Esophagus squamous epithelium (tissue), 5 donors: ENCODE measurements around the gene MCC. TPM values are rescaled to one million over a fixed set of nuclear protein-coding genes. Genes with fewer than 3 reads are reported as not detected.

Experiments
- DNase-seq: peaks from one replicate; lab custom pipeline; 2025; lab: John Stamatoyannopoulos, UW
- H3K27ac ChIP-seq, 4 donors: fragments of 200-600 bp; sonication (generic); one replicate each; pipeline ENCODE4 v1.5.1; 2016 to 2019; ENCODE audit warnings: mild to moderate bottlenecking in 1 of 4
- H3K27me3 ChIP-seq, 4 donors: fragments of 200-600 bp; sonication (generic); 1 replicate in 3 of 4; 2 replicates in 1 of 4; pipeline versions ENCODE4 v1.5.1 to v1.6.0; 2017 to 2021; ENCODE audit warnings: antibody characterized with exemption in 1 of 4
- H3K36me3 ChIP-seq, 3 donors: fragments of 200-600 bp; sonication (generic); one replicate each; pipeline ENCODE4 v1.5.1; 2016 to 2019
- H3K4me1 ChIP-seq, 3 donors: fragments of 200-600 bp; sonication (generic); one replicate each; pipeline ENCODE4 v1.5.1; 2017 to 2019
- H3K4me3 ChIP-seq, 4 donors: fragments of 200-600 bp; sonication (generic); 1 replicate in 3 of 4; 2 replicates in 1 of 4; pipeline ENCODE4 v1.5.1; 2016 to 2019; ENCODE audit warnings: mild to moderate bottlenecking in 2 of 4, moderate library complexity in 1 of 4
- H3K9me3 ChIP-seq, 3 donors: fragments of 200-600 bp; sonication (generic); one replicate each; pipeline ENCODE4 v1.5.1; 2016 to 2019
- CTCF ChIP-seq, 6 experiments: fragments of 450-650 bp in 4 of 6; fragments of 200-600 bp in 2 of 6; sonication (generic) in 2 of 6; IDR thresholded peaks; one replicate each; pipeline ENCODE4 v1.5.1; 2016 to 2019; ENCODE audit warnings: antibody characterized with exemption in 6 of 6, mild to moderate bottlenecking in 4 of 6, moderate library complexity in 4 of 6
- POLR2A ChIP-seq, 4 donors: fragments of 450-650 bp; IDR thresholded peaks; one replicate each; pipeline ENCODE4 v1.6.1; 2017; ENCODE audit warnings: antibody characterized with exemption in 4 of 4, mild to moderate bottlenecking in 4 of 4, moderate library complexity in 3 of 4
- WGBS, 2 donors: methylation state at CpG; one replicate each; pipeline ENCODE4 v1.1.5; 2018; 5-methylcytosine and 5-hydroxymethylcytosine counted together
- intact Hi-C: fragments of 100-400 bp; cut with DNase I; formaldehyde crosslinking; loops from one replicate; pipeline ENCODE4 v1.15.0; 2022
- total RNA-seq, 4 donors: library from RNA; depleted of rRNA; stranded (reverse); fragments of >200 nt; gene quantifications; one replicate each; pipeline ENCODE4 v1.1.0, GENCODE V29; 2016
- donor health status: DM: yes; HTN: yes; CAD: no.

Gene MCC
- total RNA-seq, 4 donors from 2014 or later, result 41.6 to 45.4 (median 43.4) TPM

GRCh38 chr5:113156271-113156877, 331.9 kb downstream of the MCC start:
- DNase-seq, result no peak
- Histone ChIP-seq H3K4me3 (no peak overlapping the region), H3K4me1 (peaks cover 0 to 22% (median 4%) of the 10 kb centered on the region in 3 donors), H3K9me3 (no peaks in the 10 kb centered on the region), H3K36me3 (no peaks in the 10 kb centered on the region), H3K27me3 (no peaks in the 10 kb centered on the region), H3K27ac (no peak overlapping the region)
- intact Hi-C loops, result no loop called here
- 61 to 71% methylated on average over 5 of the region's 5 CpGs for WGBS, 2 donors
- TF ChIP-seq POLR2A (IDR thresholded peaks at IDR 0.05), result no peak

- 78 to 85% methylated on average over 1 of the region's 1 CpG for WGBS, 2 donors
- Histone ChIP-seq H3K27ac (no peak overlapping the region), H3K4me1 (no peaks in the 10 kb centered on the region), H3K4me3 (no peak overlapping the region), H3K27me3 (no peaks in the 10 kb centered on the region), H3K9me3 (no peaks in the 10 kb centered on the region), H3K36me3 (peaks cover 0 to 5% (median 0%) of the 10 kb centered on the region in 3 donors)
- TF ChIP-seq POLR2A (IDR thresholded peaks at IDR 0.05) (no peak), CTCF (IDR thresholded peaks at IDR 0.05) (no peak)
- intact Hi-C loops, result no loop called here
- DNase-seq, result no peak
These were observed 334.6 kb downstream of the MCC start for GRCh38 chr5:113153512-113154097.

GRCh38 chr5:113152380-113152740, 335.9 kb downstream of the MCC start:
- Histone ChIP-seq H3K27ac (no peak overlapping the region), H3K4me3 (no peak overlapping the region), H3K36me3 (peaks cover 0 to 5% (median 0%) of the 10 kb centered on the region in 3 donors), H3K27me3 (no peaks in the 10 kb centered on the region), H3K4me1 (peaks cover 0 to 4% (median 0%) of the 10 kb centered on the region in 3 donors), H3K9me3 (no peaks in the 10 kb centered on the region)
- intact Hi-C loops, result no loop called here
- TF ChIP-seq CTCF (IDR thresholded peaks at IDR 0.05) (no peak), POLR2A (IDR thresholded peaks at IDR 0.05) (no peak)
- DNase-seq, result no peak
- 61 to 86% methylated on average over 2 of the region's 2 CpGs for WGBS, 2 donors

GRCh38 chr5:113151641-113152379, 336.4 kb downstream of the MCC start:
- Histone ChIP-seq H3K36me3 (peaks cover 0 to 5% (median 0%) of the 10 kb centered on the region in 3 donors), H3K4me1 (peaks cover 0 to 10% (median 0%) of the 10 kb centered on the region in 3 donors), H3K9me3 (no peaks in the 10 kb centered on the region), H3K4me3 (no peak overlapping the region), H3K27me3 (no peaks in the 10 kb centered on the region), H3K27ac (no peak overlapping the region)
- no peak for TF ChIP-seq POLR2A (IDR thresholded peaks at IDR 0.05)
- TF ChIP-seq CTCF (IDR thresholded peaks at IDR 0.05), result no peak
- 73 to 90% methylated on average over 8 of the region's 8 CpGs for WGBS, 2 donors
- DNase-seq, result no peak
- intact Hi-C loops, result no loop called here

- H3K36me3 ChIP-seq, result peaks cover 0 to 5% (median 0%) of the 10 kb centered on the region in 3 donors
- no peaks in the 10 kb centered on the region for H3K9me3 ChIP-seq
- no peak for DNase-seq
- no peaks in the 10 kb centered on the region for H3K27me3 ChIP-seq
- intact Hi-C loops, result no loop called here
- 92 to 94% methylated on average over 7 of the region's 7 CpGs for WGBS, 2 donors
- TF ChIP-seq CTCF (IDR thresholded peaks at IDR 0.05), result no peak
- TF ChIP-seq POLR2A (IDR thresholded peaks at IDR 0.05), result no peak
- H3K4me1 ChIP-seq, result peaks cover 0 to 17% (median 0%) of the 10 kb centered on the region in 3 donors
- no peak overlapping the region for H3K4me3 ChIP-seq
- H3K27ac ChIP-seq, result no peak overlapping the region
These were observed 337.4 kb downstream of the MCC start for GRCh38 chr5:113150821-113151220.
